Hepatocyte (in vitro differentiated cells): ENCODE measurements around the gene KCNJ16. TPM values are rescaled to one million over a fixed set of nuclear protein-coding genes. Genes with fewer than 3 reads are reported as not detected.

Source experiments
- DNase-seq: peaks from one replicate; pipeline ENCODE4 v3.0.0-alpha.2; 2016; ENCODE audit warnings: low spot score
- H2AFZ ChIP-seq: fragments of 200-600 bp; sonication (generic); 2 replicates; pipeline ENCODE4 v1.6.0; 2016; ENCODE audit warnings: antibody characterized with exemption, mild to moderate bottlenecking
- H3K27ac ChIP-seq: fragments of 200-600 bp; sonication (generic); 2 replicates; pipeline ENCODE4 v1.5.1; 2016; ENCODE audit warnings: mild to moderate bottlenecking
- H3K27me3 ChIP-seq: fragments of 200-600 bp; sonication (generic); 2 replicates; pipeline ENCODE4 v1.6.1; 2016
- H3K36me3 ChIP-seq: fragments of 200-600 bp; sonication (generic); replicated peaks from 2 replicates; pipeline ENCODE4 v1.5.1; 2016; ENCODE audit warnings: low read depth; ENCODE audit not compliant: insufficient read depth
- H3K4me1 ChIP-seq: fragments of 200-600 bp; sonication (generic); 2 replicates; pipeline ENCODE4 v1.5.1; 2016; ENCODE audit warnings: mild to moderate bottlenecking, moderate library complexity; ENCODE audit not compliant: insufficient read depth
- H3K4me2 ChIP-seq: fragments of 200-600 bp; sonication (generic); 2 replicates; pipeline ENCODE4 v1.6.0; 2016
- H3K4me3 ChIP-seq: fragments of 200-600 bp; sonication (generic); 2 replicates; pipeline ENCODE4 v1.5.1; 2016; ENCODE audit warnings: mild to moderate bottlenecking
- H3K79me2 ChIP-seq: fragments of 200-600 bp; sonication (generic); 2 replicates; pipeline ENCODE4 v1.6.0; 2017; ENCODE audit warnings: mild to moderate bottlenecking
- H3K9me2 ChIP-seq: fragments of 200-600 bp; sonication (generic); replicated peaks from 2 replicates; pipeline ENCODE4 v1.6.0; 2017; ENCODE audit warnings: mild to moderate bottlenecking; ENCODE audit not compliant: insufficient read depth
- H3K9me3 ChIP-seq: fragments of 200-600 bp; sonication (generic); 2 replicates; pipeline ENCODE4 v1.5.1; 2016; ENCODE audit warnings: low read depth, mild to moderate bottlenecking
- H4K20me1 ChIP-seq: fragments of 200-600 bp; sonication (generic); 2 replicates; pipeline ENCODE4 v1.6.0; 2016; ENCODE audit warnings: mild to moderate bottlenecking; ENCODE audit not compliant: insufficient read depth, poor library complexity, severe bottlenecking
- EZH2 ChIP-seq: fragments of 200-600 bp; sonication (generic); IDR thresholded peaks from 2 replicates; pipeline ENCODE4 v1.6.1; 2016; ENCODE audit warnings: antibody characterized with exemption, mild to moderate bottlenecking, borderline replicate concordance
- EZH2phosphoT487 ChIP-seq: fragments of 200-600 bp; sonication (generic); IDR thresholded peaks from one replicate; pipeline ENCODE4 v1.6.1; 2018; ENCODE audit warnings: antibody characterized with exemption, mild to moderate bottlenecking, low read depth, moderate library complexity; ENCODE audit not compliant: unreplicated experiment, severe bottlenecking
- WGBS: methylation state at CpG from one replicate; pipeline ENCODE4 v1.1.6; 2016; ENCODE audit warnings: low lambda C conversion rate; ENCODE audit errors: missing lambda C conversion rate; 5-methylcytosine and 5-hydroxymethylcytosine counted together
- polyA plus RNA-seq: library from polyadenylated mRNA; unstranded; fragments of >200 nt; fragmentation: Nextera tagmentation; extraction: Ambion mirVana; gene quantifications from 2 replicates; pipeline ENCODE4 v1.2.1, GENCODE V29; 2016
- total RNA-seq: library from RNA; depleted of rRNA; stranded (reverse); fragments of >200 nt; gene quantifications from 2 replicates; pipeline ENCODE4 v1.2.3, GENCODE V29; 2014
- TF ChIP-seq, protein P1 (sequence below): fragments of 200-600 bp; sonication (generic); IDR thresholded peaks from 2 replicates; pipeline ENCODE4 v1.5.1; 2016; ENCODE audit warnings: antibody characterized with exemption, mild to moderate bottlenecking; ENCODE audit not compliant: poor library complexity

The KCNJ16 gene
- total and polyA plus RNA-seq, 2 experiments from 2014 or later: 2.7 to 40.6 TPM

DNA sequence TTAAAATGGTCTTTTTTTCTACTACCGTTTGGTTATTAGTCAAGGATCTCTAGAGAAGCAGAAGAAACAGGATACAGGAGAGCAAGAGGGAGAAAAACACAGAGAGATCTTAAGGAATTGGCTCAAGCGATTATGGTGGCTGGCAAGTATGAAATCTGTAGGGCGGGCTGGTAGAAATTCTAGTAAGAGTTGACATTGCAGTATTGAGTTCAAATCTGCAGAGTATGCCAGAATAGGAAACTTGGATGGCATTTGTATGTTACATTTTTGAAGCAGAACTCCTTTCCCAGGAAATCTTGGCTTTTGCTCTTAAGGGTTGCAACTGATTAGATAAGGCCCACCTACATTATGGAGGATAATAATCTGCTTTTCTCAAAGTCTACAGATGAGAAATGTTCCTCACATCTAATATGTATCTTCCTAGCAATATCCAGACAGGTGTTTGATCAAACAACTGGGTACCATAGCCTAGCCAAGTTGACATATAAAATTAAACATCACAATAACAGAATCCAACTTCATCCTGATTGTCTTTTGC is 4.0 kb downstream of the KCNJ16 start:
- H3K4me2 ChIP-seq: peak overlapping the region; percentile 53
- H3K27me3 ChIP-seq: no peaks in the 10 kb centered on the region
- H3K9me3 ChIP-seq: no peaks in the 10 kb centered on the region
- no peak for DNase-seq
- H3K79me2 ChIP-seq: no peaks in the 10 kb centered on the region
- H3K36me3 ChIP-seq: no peaks in the 10 kb centered on the region
- H3K9me2 ChIP-seq: no peaks in the 10 kb centered on the region
- TF ChIP-seq EZH2: no peak
- TF ChIP-seq, protein P1, sequence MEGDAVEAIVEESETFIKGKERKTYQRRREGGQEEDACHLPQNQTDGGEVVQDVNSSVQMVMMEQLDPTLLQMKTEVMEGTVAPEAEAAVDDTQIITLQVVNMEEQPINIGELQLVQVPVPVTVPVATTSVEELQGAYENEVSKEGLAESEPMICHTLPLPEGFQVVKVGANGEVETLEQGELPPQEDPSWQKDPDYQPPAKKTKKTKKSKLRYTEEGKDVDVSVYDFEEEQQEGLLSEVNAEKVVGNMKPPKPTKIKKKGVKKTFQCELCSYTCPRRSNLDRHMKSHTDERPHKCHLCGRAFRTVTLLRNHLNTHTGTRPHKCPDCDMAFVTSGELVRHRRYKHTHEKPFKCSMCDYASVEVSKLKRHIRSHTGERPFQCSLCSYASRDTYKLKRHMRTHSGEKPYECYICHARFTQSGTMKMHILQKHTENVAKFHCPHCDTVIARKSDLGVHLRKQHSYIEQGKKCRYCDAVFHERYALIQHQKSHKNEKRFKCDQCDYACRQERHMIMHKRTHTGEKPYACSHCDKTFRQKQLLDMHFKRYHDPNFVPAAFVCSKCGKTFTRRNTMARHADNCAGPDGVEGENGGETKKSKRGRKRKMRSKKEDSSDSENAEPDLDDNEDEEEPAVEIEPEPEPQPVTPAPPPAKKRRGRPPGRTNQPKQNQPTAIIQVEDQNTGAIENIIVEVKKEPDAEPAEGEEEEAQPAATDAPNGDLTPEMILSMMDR: no peak
- TF ChIP-seq EZH2phosphoT487: no peak
- 96% methylated on average over 3 of the region's 3 CpGs for WGBS
- H3K27ac ChIP-seq: no peak overlapping the region
- H4K20me1 ChIP-seq: no peaks in the 10 kb centered on the region
- no peak overlapping the region for H2AFZ ChIP-seq
- peaks cover 17% of the 10 kb centered on the region for H3K4me1 ChIP-seq
- no peak overlapping the region for H3K4me3 ChIP-seq

DNA sequence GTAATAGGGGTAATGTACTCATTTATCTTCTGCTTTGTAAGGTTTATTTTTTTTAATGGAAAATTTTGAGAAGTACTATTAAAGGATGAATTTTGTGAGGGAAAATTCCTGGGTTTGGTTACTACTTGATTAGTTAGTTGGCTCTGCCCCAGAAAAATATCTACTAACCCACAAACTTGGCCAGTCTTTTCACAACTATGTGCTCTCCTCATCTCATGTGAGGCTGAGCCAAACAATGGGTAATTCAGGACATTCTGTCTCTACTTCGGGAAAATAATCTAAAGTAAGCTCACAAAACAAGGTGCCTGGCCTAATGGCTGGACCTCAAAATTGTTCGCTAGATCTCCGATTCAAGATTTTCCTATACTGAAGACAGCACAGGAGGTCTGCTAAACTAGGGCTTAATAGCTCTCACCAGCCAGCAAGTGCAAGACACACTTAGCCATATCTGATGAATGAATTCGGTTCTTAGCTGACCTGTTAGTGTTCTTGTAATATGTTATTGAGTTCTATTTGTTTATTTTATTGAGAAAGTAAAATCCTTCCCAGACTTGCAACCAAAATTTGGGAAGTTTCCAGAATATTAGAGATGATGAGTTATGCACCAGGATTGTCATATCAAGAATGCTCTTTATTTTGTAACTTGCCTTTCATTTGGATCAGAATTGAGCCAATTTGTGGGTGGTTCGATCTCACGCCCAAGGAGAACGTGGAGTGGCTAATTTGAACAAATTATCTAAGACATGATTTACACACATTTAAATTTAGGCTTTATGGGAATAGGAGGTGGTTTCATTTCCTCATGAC is 5.7 kb downstream of the KCNJ16 start:
- Histone ChIP-seq H3K4me2 (no peak overlapping the region), H3K4me1 (peaks cover 10% of the 10 kb centered on the region), H2AFZ (no peak overlapping the region), H3K27ac (no peak overlapping the region), H3K9me3 (no peaks in the 10 kb centered on the region), H3K4me3 (no peak overlapping the region), H3K9me2 (no peaks in the 10 kb centered on the region), H3K79me2 (peaks cover 2% of the 10 kb centered on the region), H4K20me1 (no peaks in the 10 kb centered on the region), H3K27me3 (no peaks in the 10 kb centered on the region), H3K36me3 (no peaks in the 10 kb centered on the region)
- no peak for DNase-seq
- no peak for TF ChIP-seq EZH2
- no peak for TF ChIP-seq EZH2phosphoT487
- TF ChIP-seq, protein P1: no peak
- WGBS: 70% methylated on average over 7 of the region's 7 CpGs

DNA sequence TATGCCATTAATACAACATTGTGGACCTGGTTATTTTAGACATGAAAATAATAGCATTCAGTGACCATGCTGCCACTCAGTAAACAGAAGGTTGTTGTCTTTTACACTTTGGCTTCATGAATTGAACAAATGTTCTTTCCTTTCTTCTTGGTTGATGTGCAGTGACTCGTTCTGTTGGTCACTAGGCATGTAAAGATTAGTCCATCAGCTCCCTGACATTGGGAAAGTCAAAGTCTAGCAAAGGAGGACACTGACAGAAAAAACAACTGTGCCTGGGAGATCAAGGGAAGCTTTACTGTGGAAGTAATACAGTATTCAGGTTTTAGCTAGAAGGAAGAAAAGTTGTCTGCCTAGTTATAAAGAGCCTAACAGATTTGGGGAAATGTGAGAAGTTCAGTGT is 6.9 kb downstream of the KCNJ16 start:
- TF ChIP-seq EZH2: no peak
- TF ChIP-seq, protein P1: no peak
- no peak for TF ChIP-seq EZH2phosphoT487
- Histone ChIP-seq H3K36me3 (no peaks in the 10 kb centered on the region), H3K4me1 (peaks cover 6% of the 10 kb centered on the region), H3K9me2 (no peaks in the 10 kb centered on the region), H3K4me2 (no peak overlapping the region), H2AFZ (no peak overlapping the region), H3K27ac (no peak overlapping the region), H3K27me3 (no peaks in the 10 kb centered on the region), H3K79me2 (peaks cover 2% of the 10 kb centered on the region), H4K20me1 (no peaks in the 10 kb centered on the region), H3K4me3 (no peak overlapping the region), H3K9me3 (no peaks in the 10 kb centered on the region)
- 48% methylated on average over 1 of the region's 1 CpG for WGBS
- no peak for DNase-seq
